Caco-2 (cell line): Measurements from ENCODE around the gene CSAD. TPM values are rescaled to one million over a fixed set of nuclear protein-coding genes. Genes with fewer than 3 reads are reported as not detected.

Experiments used
- BruUV-seq: library from RNA; stranded (reverse); fragments of 400-500 nt; replicated peaks from 2 replicates; lab custom pipeline; 2021; lab: Mats Ljungman, UMichigan
- CTCF ChIA-PET: fragments of 300-600 bp; sonication (Branson Sonifier 250); formaldehyde crosslinking; loops from one replicate; lab custom pipeline; 2022; ENCODE audit warnings: antibody characterized with exemption; lab: Charles Lee
- POLR2A ChIA-PET: fragments of 300-600 bp; sonication (Branson Sonifier 250); formaldehyde crosslinking; loops from one replicate; lab custom pipeline; 2022; ENCODE audit warnings: antibody characterized with exemption; lab: Charles Lee
- DNase-seq, 2 experiments: peaks; one replicate each; pipeline versions ENCODE4 v3.0.0 to v3.0.0-alpha.2; 2020 to 2022
- H3K27me3 ChIP-seq: replicated peaks from 2 replicates; pipeline ENCODE4 v1.6.0; 2011; ENCODE audit warnings: low read length; ENCODE audit not compliant: control insufficient read depth, insufficient read depth
- H3K36me3 ChIP-seq: 2 replicates; pipeline ENCODE4 v1.5.1; 2011; ENCODE audit warnings: low read length; ENCODE audit not compliant: control insufficient read depth, insufficient read depth
- H3K4me1 ChIP-seq: fragments of 250-450 bp; sonication (Bioruptor Pico); 2 replicates; pipeline ENCODE4 v1.5.1; 2020; ENCODE audit warnings: mild to moderate bottlenecking
- H3K4me3 ChIP-seq: 2 replicates; pipeline ENCODE4 v1.5.1; 2011; ENCODE audit warnings: low read depth, mild to moderate bottlenecking, control low read depth, low read length
- H3K9me3 ChIP-seq: fragments of 250-450 bp; sonication (Bioruptor Pico); 2 replicates; pipeline ENCODE4 v1.5.1; 2020; ENCODE audit warnings: mild to moderate bottlenecking, moderate library complexity
- H3K27ac Mint-ChIP-seq: one replicate; pipeline ENCODE4 v1.8.0; 2022; ENCODE audit warnings: mixed read lengths; ENCODE audit not compliant: unreplicated experiment
- H3K27me3 Mint-ChIP-seq: one replicate; pipeline ENCODE4 v1.8.0; 2022; ENCODE audit warnings: mixed read lengths; ENCODE audit not compliant: insufficient read depth, unreplicated experiment
- H3K36me3 Mint-ChIP-seq: one replicate; pipeline ENCODE4 v1.8.0; 2022; ENCODE audit warnings: mild to moderate bottlenecking, mixed read lengths; ENCODE audit not compliant: insufficient read depth, unreplicated experiment
- H3K4me1 Mint-ChIP-seq: one replicate; pipeline ENCODE4 v1.8.0; 2022; ENCODE audit warnings: low read depth, mixed read lengths; ENCODE audit not compliant: unreplicated experiment
- H3K4me3 Mint-ChIP-seq: one replicate; pipeline ENCODE4 v1.8.0; 2022; ENCODE audit warnings: mild to moderate bottlenecking, moderate library complexity, mixed read lengths; ENCODE audit not compliant: unreplicated experiment
- H3K9me3 Mint-ChIP-seq: one replicate; pipeline ENCODE4 v1.8.0; 2022; ENCODE audit warnings: mixed read lengths; ENCODE audit not compliant: unreplicated experiment
- intact Hi-C: fragments of 100-400 bp; cut with micrococcal nuclease; formaldehyde crosslinking; loops from one replicate; pipeline ENCODE4 v1.10.0; 2022; ENCODE audit not compliant: unreplicated experiment
- total RNA-seq: library from RNA; stranded (reverse); gene quantifications from 2 replicates; pipeline ENCODE4 v1.2.3, GENCODE V29; 2022
- TF ChIP-seq, protein P1 (sequence below), 2 experiments: fragments of 200-600 bp in 1 of 2; IDR thresholded peaks; 1 replicate in 1 of 2; 2 replicates in 1 of 2; pipeline versions ENCODE4 v1.5.1 to v1.8.0; 2011 to 2022; ENCODE audit warnings: antibody characterized with exemption in 1 of 2, control low read depth in 1 of 2, inconsistent platforms in 1 of 2, low read depth in 1 of 2, low read length in 1 of 2, mild to moderate bottlenecking in 1 of 2, moderate library complexity in 1 of 2; ENCODE audit not compliant: insufficient read depth in 1 of 2, severe bottlenecking in 1 of 2, unreplicated experiment in 1 of 2

CSAD gene
- total RNA-seq, 1 experiment from 2014 or later = 20.1 TPM

DNA sequence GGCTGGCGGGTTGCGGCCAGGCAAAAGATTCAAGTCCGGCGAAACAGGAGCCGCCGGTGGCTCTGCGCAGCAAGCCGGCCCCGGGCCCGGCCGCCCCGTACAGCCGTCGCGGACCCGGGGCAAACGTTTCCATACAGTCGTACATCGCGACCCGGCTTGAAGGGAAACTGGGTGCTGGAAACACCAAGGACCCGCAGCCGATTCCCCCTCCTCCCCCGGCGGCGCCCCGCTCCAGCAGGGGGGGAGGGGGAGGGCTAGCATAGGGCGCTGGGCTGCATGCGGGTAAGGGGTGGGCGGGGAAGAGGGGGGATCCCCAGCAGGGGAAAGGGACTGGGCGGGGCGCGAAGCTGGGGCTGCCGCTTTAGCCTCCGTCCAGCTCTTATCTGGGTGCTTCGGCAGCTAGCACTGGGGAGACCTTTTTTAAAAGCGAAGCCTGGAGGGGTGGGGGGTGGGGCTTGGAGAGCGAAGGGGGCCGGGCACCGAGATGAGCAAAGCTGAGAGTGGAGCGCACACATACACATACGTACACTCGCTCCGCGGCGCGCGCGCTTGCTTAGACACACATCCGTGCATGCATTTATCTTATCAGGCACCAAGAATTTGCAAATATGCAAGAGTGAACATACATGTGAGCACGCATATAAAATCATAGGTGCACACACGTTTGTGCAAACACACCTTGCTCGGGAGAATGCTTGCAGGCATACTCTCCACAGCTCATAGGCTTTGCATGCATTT, 39.4 kb upstream of the CSAD start:
- H3K4me3 ChIP-seq = peak overlapping the region; percentile 45
- H3K36me3 ChIP-seq = no peaks in the 10 kb centered on the region
- H3K27ac Mint-ChIP-seq = peak overlapping the region; percentile 89
- intact Hi-C loops = loop anchor here (1.0 to 5.0 kb wide), 3 partner anchors 31 to 162 kb away; partner anchors contain the start of gene SP1
- TF ChIP-seq, protein P1, sequence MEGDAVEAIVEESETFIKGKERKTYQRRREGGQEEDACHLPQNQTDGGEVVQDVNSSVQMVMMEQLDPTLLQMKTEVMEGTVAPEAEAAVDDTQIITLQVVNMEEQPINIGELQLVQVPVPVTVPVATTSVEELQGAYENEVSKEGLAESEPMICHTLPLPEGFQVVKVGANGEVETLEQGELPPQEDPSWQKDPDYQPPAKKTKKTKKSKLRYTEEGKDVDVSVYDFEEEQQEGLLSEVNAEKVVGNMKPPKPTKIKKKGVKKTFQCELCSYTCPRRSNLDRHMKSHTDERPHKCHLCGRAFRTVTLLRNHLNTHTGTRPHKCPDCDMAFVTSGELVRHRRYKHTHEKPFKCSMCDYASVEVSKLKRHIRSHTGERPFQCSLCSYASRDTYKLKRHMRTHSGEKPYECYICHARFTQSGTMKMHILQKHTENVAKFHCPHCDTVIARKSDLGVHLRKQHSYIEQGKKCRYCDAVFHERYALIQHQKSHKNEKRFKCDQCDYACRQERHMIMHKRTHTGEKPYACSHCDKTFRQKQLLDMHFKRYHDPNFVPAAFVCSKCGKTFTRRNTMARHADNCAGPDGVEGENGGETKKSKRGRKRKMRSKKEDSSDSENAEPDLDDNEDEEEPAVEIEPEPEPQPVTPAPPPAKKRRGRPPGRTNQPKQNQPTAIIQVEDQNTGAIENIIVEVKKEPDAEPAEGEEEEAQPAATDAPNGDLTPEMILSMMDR (IDR thresholded peaks at IDR 0.05; ENCODE audit: insufficient read depth in 1 of 2, low read depth in 1 of 2, low read length in 1 of 2, severe bottlenecking in 1 of 2, unreplicated experiment in 1 of 2) = no peak
- H3K9me3 ChIP-seq = no peaks in the 10 kb centered on the region
- H3K4me1 ChIP-seq = peaks cover 25% of the 10 kb centered on the region
- H3K4me1 Mint-ChIP-seq = peaks cover 47% of the 10 kb centered on the region
- H3K4me3 Mint-ChIP-seq = peak overlapping the region; percentile 97
- H3K27me3 Mint-ChIP-seq = no peaks in the 10 kb centered on the region
- POLR2A ChIA-PET = interaction anchor here (0.5 to 1.9 kb wide), 2 partner anchors 39 to 101 kb away, joined by 3 to 7 read pairs; partner anchors contain the start of gene AAAS
- peaks cover 10% of the 10 kb centered on the region for H3K36me3 Mint-ChIP-seq
- no peaks in the 10 kb centered on the region for H3K9me3 Mint-ChIP-seq
- no TSS peak for BruUV-seq
- CTCF ChIA-PET = interaction anchor here (0.5 to 2.2 kb wide), 7 partner anchors 8 to 101 kb away, joined by 3 to 11 read pairs (median 6); partner anchors contain the start of genes AAAS and PFDN5
- DNase-seq = peak in 1 of 2 experiments; percentile 49
- no peaks in the 10 kb centered on the region for H3K27me3 ChIP-seq

DNA sequence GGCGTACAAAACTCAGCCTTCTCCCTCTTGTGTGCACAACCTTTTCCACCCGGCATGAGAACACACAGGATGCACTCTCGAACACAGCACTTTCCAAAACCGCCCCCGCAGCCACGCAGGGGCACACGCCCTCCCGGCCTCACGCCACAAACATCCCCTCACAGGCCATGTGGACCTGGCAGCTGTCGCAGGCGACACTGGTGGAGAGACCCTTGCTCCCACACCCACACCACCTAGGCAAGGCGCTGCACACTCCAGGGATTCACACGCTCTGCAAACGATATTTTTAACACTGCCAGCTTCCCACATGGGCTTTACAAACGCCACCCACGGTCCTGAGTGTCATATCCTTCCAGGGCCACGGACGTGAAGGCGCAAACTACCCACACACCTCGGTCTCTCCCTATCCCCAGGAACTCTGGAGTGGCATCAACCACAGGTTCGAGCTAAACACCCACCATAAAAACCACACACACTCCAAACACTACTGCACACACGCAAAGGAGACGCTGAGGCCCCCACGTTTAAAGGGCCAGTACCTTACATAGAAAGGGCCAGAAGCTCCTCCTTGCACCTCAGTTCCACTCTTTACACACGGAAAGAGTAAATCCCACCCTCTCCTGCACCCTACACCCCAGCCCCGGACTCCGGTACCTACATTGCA, 38.7 kb upstream of the CSAD start:
- no peaks in the 10 kb centered on the region for H3K27me3 Mint-ChIP-seq
- TF ChIP-seq, protein P1 (IDR thresholded peaks at IDR 0.05; ENCODE audit: insufficient read depth in 1 of 2, low read depth in 1 of 2, low read length in 1 of 2, severe bottlenecking in 1 of 2, unreplicated experiment in 1 of 2) = no peak
- peaks cover 41% of the 10 kb centered on the region for H3K4me1 Mint-ChIP-seq
- Histone ChIP-seq H3K9me3 (no peaks in the 10 kb centered on the region), H3K36me3 (no peaks in the 10 kb centered on the region), H3K4me3 (peak overlapping the region; percentile 45), H3K27me3 (no peaks in the 10 kb centered on the region), H3K4me1 (peaks cover 20% of the 10 kb centered on the region)
- H3K4me3 Mint-ChIP-seq = peak overlapping the region; percentile 97
- intact Hi-C loops = no loop called here
- H3K36me3 Mint-ChIP-seq = peaks cover 10% of the 10 kb centered on the region
- CTCF ChIA-PET = interaction anchor here (1.1 to 2.2 kb wide), 4 partner anchors 24 to 76 kb away, joined by 3 to 11 read pairs (median 6); partner anchors contain the start of gene PFDN5
- no peaks in the 10 kb centered on the region for H3K9me3 Mint-ChIP-seq
- POLR2A ChIA-PET = interaction anchor here (0.5 kb wide), 1 partner anchor 38 kb away, joined by 3 read pairs; no protein-coding TSS in a partner anchor
- H3K27ac Mint-ChIP-seq = no peak overlapping the region
- BruUV-seq = no TSS peak
- no peak for DNase-seq
